ENCODE measurements around the gene FBXO8. TPM values are rescaled to one million over a fixed set of nuclear protein-coding genes. Genes with fewer than 3 reads are reported as not detected.

Gene FBXO8
- total RNA-seq, 1 experiment from 2014 or later = 16.7 TPM

- Histone ChIP-seq H3K4me3 (no peak overlapping the region), H2AFZ (no peak overlapping the region), H3K36me3 (ENCODE audit: low read depth) (no peaks in the 10 kb centered on the region), H3K27ac (no peak overlapping the region), H3K9me3 (ENCODE audit: insufficient read depth, low read depth) (no peaks in the 10 kb centered on the region), H3K4me1 (replicated peaks; ENCODE audit: insufficient read depth) (no peaks in the 10 kb centered on the region), H4K20me1 (ENCODE audit: insufficient read depth) (no peaks in the 10 kb centered on the region), H3F3A (ENCODE audit: insufficient read depth, low read depth) (no peaks in the 10 kb centered on the region), H3K79me2 (ENCODE audit: low read depth) (no peaks in the 10 kb centered on the region), H3K27me3 (ENCODE audit: insufficient read depth, low read depth) (no peaks in the 10 kb centered on the region), H3K9me2 (ENCODE audit: insufficient read depth) (no peaks in the 10 kb centered on the region), H3K4me2 (no peak overlapping the region)
- DNase-seq = no peak
- BruUV-seq (replicated peaks) = no TSS peak
- intact Hi-C loops (cut with micrococcal nuclease; ENCODE audit: unreplicated experiment) = no loop called here
- TF ChIP-seq CTCF (conservative IDR thresholded peaks at IDR 0.05) (no peak), EZH2 (IDR thresholded peaks at IDR 0.05; ENCODE audit: low read depth) (no peak)
- ChIA-PET CTCF (no interaction called here), POLR2A (ENCODE audit: unreplicated experiment) (no interaction called here)
Observed at GRCh38 chr4:174312993-174313392, 29.5 kb upstream of the FBXO8 start.

- no peaks in the 10 kb centered on the region for H4K20me1 ChIP-seq (ENCODE audit: insufficient read depth)
- DNase-seq = no peak
- POLR2A ChIA-PET (ENCODE audit: unreplicated experiment) = no interaction called here
- intact Hi-C loops (cut with micrococcal nuclease; ENCODE audit: unreplicated experiment) = no loop called here
- H3K9me2 ChIP-seq (ENCODE audit: insufficient read depth) = no peaks in the 10 kb centered on the region
- CTCF ChIA-PET = no interaction called here
- H3K27ac ChIP-seq = no peak overlapping the region
- H2AFZ ChIP-seq = no peak overlapping the region
- H3K4me1 ChIP-seq (replicated peaks; ENCODE audit: insufficient read depth) = no peaks in the 10 kb centered on the region
- TF ChIP-seq CTCF (conservative IDR thresholded peaks at IDR 0.05) (no peak), EZH2 (IDR thresholded peaks at IDR 0.05; ENCODE audit: low read depth) (no peak)
- no peaks in the 10 kb centered on the region for H3K27me3 ChIP-seq (ENCODE audit: insufficient read depth, low read depth)
- H3K4me2 ChIP-seq = no peak overlapping the region
- no peaks in the 10 kb centered on the region for H3K79me2 ChIP-seq (ENCODE audit: low read depth)
- no peaks in the 10 kb centered on the region for H3F3A ChIP-seq (ENCODE audit: insufficient read depth, low read depth)
- H3K4me3 ChIP-seq = no peak overlapping the region
- BruUV-seq (replicated peaks) = no TSS peak
- H3K36me3 ChIP-seq (ENCODE audit: low read depth) = no peaks in the 10 kb centered on the region
- H3K9me3 ChIP-seq (ENCODE audit: insufficient read depth, low read depth) = no peaks in the 10 kb centered on the region
Observed at GRCh38 chr4:174307694-174308093, 24.2 kb upstream of the FBXO8 start.

GRCh38 chr4:174305961-174306360 lies 22.5 kb upstream of the FBXO8 start:
- Histone ChIP-seq H3K9me3 (ENCODE audit: insufficient read depth, low read depth) (no peaks in the 10 kb centered on the region), H2AFZ (no peak overlapping the region), H3K4me3 (no peak overlapping the region), H3K4me1 (replicated peaks; ENCODE audit: insufficient read depth) (no peaks in the 10 kb centered on the region), H4K20me1 (ENCODE audit: insufficient read depth) (no peaks in the 10 kb centered on the region), H3K79me2 (ENCODE audit: low read depth) (no peaks in the 10 kb centered on the region), H3K27ac (no peak overlapping the region), H3K9me2 (ENCODE audit: insufficient read depth) (no peaks in the 10 kb centered on the region), H3F3A (ENCODE audit: insufficient read depth, low read depth) (no peaks in the 10 kb centered on the region), H3K4me2 (no peak overlapping the region), H3K36me3 (ENCODE audit: low read depth) (no peaks in the 10 kb centered on the region), H3K27me3 (ENCODE audit: insufficient read depth, low read depth) (no peaks in the 10 kb centered on the region)
- no peak for DNase-seq
- TF ChIP-seq CTCF (conservative IDR thresholded peaks at IDR 0.05) = no peak
- TF ChIP-seq EZH2 (IDR thresholded peaks at IDR 0.05; ENCODE audit: low read depth) = no peak
- POLR2A ChIA-PET (ENCODE audit: unreplicated experiment) = no interaction called here
- CTCF ChIA-PET = no interaction called here
- no TSS peak for BruUV-seq (replicated peaks)
- intact Hi-C loops (cut with micrococcal nuclease; ENCODE audit: unreplicated experiment) = no loop called here
